Measurements from ENCODE around the gene WDR1.
A peak's percentile ranks its signal among the peaks of the same experiment; 100 is the strongest.

The WDR1 gene

DNA sequence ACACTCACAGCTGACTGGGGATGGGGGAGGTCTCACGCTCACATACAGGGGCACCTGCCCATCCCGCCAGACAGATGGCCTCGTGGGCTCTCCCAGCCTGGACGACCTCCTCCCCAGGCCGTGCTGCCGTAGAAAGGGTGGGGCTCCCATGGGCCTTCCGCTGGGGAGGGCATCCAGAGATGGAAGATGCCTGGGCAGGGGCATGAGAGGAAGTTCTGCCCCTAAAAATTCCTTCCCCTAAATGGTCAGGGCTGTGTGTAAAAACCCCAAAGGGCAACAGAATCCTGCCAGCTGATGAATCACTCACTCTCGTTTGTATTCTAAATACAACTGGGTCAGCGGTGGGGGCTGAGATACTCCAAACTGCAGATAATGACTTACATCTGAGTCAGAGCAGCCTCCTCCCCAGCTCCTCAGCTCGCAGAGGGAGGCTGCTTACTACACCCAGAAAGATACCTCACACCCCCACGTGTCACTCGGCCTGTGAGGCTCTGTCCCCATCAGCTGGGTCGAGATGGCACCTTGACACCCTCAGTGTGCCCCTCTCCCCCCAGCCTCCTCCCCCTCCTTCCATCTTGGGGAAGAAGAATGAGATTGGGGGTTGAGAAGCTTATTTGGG lies 10.1 kb downstream of the WDR1 start:
- Histone ChIP-seq H3K4me1 (peaks cover 94 to 100% (median 97%) of the 10 kb centered on the region in 10 experiments), H3K27ac (peak overlapping the region in 8 of 11 experiments; percentile 30 to 65 (median 37); a peak in 12 of 22 replicates), H3K4me3 (peak overlapping the region in 2 of 10 experiments; percentile 0 to 11; a peak in 1 of 20 replicates), H3K9me3 (replicated peaks in 1 of 11) (no peaks in the 10 kb centered on the region), H3K27me3 (no peaks in the 10 kb centered on the region), H3K4me2 (peak overlapping the region; percentile 60 to 97 (median 75)), H4K20me1 (peaks cover 99 to 100% (median 100%) of the 10 kb centered on the region in 11 experiments), H3K9ac (peak overlapping the region in 8 of 11 experiments; percentile 22 to 62 (median 40); a peak in 12 of 22 replicates), H3K36me3 (peaks cover 74 to 99% (median 93%) of the 10 kb centered on the region in 11 experiments)
- no peak for TF ChIP-seq Cebpa-rat (IDR thresholded peaks at IDR 0.05)

DNA sequence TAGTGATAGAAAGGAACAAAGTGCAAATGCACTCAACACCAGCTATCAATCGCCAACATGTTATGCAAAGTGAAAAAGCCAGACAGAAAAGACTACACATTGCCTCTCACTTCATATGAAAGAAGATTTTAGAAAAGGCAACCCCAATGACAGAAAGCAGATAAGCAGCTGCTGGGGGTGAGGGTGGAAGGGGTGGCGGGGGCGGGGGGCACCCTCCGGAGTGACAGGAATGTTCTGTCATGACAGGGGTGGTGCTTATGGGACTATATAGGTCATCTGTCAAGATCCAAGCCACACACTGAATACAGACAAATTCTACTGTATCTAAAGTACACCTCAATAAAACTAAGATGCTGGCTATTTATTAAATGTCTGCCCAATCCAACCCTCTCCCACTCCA lies 10.7 kb downstream of the WDR1 start:
- Histone ChIP-seq H3K36me3 (peaks cover 69 to 99% (median 91%) of the 10 kb centered on the region in 11 experiments), H3K4me1 (peaks cover 94 to 100% (median 97%) of the 10 kb centered on the region in 10 experiments), H3K9ac (peak overlapping the region in 1 of 11 experiments; percentile 22; a peak in 1 of 22 replicates), H3K27ac (peak overlapping the region in 3 of 11 experiments; percentile 42 to 65 (median 47); a peak in 5 of 22 replicates), H3K4me3 (no peak overlapping the region), H3K27me3 (no peaks in the 10 kb centered on the region), H4K20me1 (peaks cover 99 to 100% (median 100%) of the 10 kb centered on the region in 11 experiments), H3K9me3 (replicated peaks in 1 of 11) (no peaks in the 10 kb centered on the region), H3K4me2 (peak overlapping the region; percentile 60 to 97 (median 75); a peak in 21 of 22 replicates)
- TF ChIP-seq Cebpa-rat (IDR thresholded peaks at IDR 0.05): no peak

DNA sequence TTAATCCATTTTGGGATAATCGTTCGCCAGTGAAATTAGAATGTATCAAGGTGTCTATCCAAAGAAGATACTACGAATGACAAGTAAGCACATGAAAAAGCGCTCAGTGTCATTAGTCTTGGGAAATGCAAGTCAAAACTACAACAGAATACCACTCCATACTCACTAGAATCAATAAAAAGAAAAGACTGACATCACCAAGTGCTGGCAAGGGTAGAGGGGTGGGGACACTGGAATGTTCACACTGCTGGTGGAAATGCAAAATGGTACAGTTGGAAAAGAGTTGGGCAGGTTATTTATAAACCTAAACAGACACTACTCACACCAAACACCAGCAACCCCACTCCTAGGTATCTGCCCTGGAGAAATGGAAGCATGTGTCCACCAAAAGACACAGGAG lies 11.2 kb downstream of the WDR1 start:
- no peak overlapping the region for H3K4me3 ChIP-seq
- no peaks in the 10 kb centered on the region for H3K27me3 ChIP-seq
- H4K20me1 ChIP-seq: peaks cover 99 to 100% (median 100%) of the 10 kb centered on the region in 11 experiments
- peak overlapping the region in 2 of 11 experiments; percentile 41 to 57; a peak in 4 of 22 replicates for H3K9ac ChIP-seq
- no peaks in the 10 kb centered on the region for H3K9me3 ChIP-seq (replicated peaks in 1 of 11)
- no peak for TF ChIP-seq Cebpa-rat (IDR thresholded peaks at IDR 0.05)
- peaks cover 94 to 100% (median 97%) of the 10 kb centered on the region in 10 experiments for H3K4me1 ChIP-seq
- H3K4me2 ChIP-seq: peak overlapping the region; percentile 16 to 94 (median 38); a peak in 18 of 22 replicates
- peak overlapping the region in 1 of 11 experiments; percentile 14; a peak in 1 of 22 replicates for H3K27ac ChIP-seq
- peaks cover 65 to 99% (median 89%) of the 10 kb centered on the region in 11 experiments for H3K36me3 ChIP-seq

DNA sequence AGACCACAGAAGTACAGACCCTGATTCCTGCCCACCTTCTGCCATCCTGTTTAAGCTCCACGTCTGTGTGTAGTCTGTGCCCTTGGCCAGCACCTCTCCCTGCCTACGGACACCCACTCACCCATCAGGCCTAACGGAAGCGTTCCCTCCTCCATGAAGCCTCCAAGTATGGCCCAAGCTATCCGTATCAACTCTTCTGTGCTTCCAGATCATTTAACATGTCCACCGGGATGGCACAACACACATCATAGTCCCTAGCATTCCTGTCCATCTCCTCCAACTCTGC lies 11.7 kb downstream of the WDR1 start:
- peak overlapping the region; percentile 16 to 94 (median 38); a peak in 21 of 22 replicates for H3K4me2 ChIP-seq
- peak overlapping the region in 9 of 11 experiments; percentile 3 to 68 (median 41); a peak in 10 of 22 replicates for H3K9ac ChIP-seq
- H3K4me3 ChIP-seq: no peak overlapping the region
- TF ChIP-seq Cebpa-rat (IDR thresholded peaks at IDR 0.05): no peak
- H3K36me3 ChIP-seq: peaks cover 65 to 99% (median 89%) of the 10 kb centered on the region in 11 experiments
- no peaks in the 10 kb centered on the region for H3K9me3 ChIP-seq (replicated peaks in 1 of 11)
- H4K20me1 ChIP-seq: peaks cover 99 to 100% (median 100%) of the 10 kb centered on the region in 11 experiments
- no peaks in the 10 kb centered on the region for H3K27me3 ChIP-seq
- H3K27ac ChIP-seq: peak overlapping the region in 6 of 11 experiments; percentile 12 to 47 (median 29); a peak in 7 of 22 replicates
- H3K4me1 ChIP-seq: peaks cover 95 to 100% (median 97%) of the 10 kb centered on the region in 10 experiments

DNA sequence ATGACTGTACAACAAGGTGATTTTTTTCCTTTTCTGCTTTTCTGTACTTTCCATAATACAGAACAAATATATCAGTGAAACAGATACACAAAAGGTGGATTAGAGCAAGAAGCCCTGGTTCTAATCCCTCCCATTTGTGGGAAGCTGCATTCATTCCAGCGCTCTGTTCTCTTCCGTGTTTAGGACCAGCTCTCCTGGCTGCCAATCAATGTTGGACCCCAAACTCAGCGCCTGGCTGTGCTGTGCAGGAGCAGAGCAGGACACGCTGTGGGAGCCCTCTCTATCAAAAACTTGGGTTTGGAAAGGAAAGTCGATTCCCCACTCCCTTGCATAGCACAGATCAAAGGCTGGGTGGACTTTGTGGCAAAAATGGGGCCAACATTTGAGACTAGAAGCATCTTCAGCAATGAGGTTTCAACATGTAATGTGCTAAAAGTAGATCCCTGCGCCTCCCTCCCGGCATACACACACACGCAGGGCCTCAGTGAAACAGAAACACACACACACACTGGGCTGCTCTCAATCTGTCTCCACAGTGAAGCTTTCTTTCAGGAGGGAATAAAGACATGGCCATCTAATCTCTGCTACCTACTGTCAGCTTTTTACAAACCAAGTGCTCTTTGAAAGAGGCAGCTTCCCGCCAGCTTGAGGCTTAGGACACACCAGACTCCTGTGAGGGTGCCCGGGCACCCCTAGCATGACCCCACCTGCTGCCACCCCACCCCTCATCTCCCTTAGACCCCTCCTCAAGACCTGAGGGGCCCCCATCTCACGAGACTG lies 12.2 kb downstream of the WDR1 start:
- Histone ChIP-seq H3K36me3 (peaks cover 65 to 99% (median 89%) of the 10 kb centered on the region in 11 experiments), H3K9me3 (replicated peaks in 1 of 11) (no peaks in the 10 kb centered on the region), H3K27me3 (no peaks in the 10 kb centered on the region), H3K4me1 (peaks cover 96 to 100% (median 98%) of the 10 kb centered on the region in 10 experiments), H4K20me1 (peaks cover 99 to 100% (median 100%) of the 10 kb centered on the region in 11 experiments), H3K4me3 (no peak overlapping the region), H3K27ac (peak overlapping the region in 6 of 11 experiments; percentile 18 to 47 (median 29); a peak in 9 of 22 replicates), H3K4me2 (peak overlapping the region; percentile 16 to 94 (median 38); a peak in 21 of 22 replicates), H3K9ac (peak overlapping the region in 9 of 11 experiments; percentile 3 to 68 (median 41); a peak in 13 of 22 replicates)
- no peak for TF ChIP-seq Cebpa-rat (IDR thresholded peaks at IDR 0.05)

DNA sequence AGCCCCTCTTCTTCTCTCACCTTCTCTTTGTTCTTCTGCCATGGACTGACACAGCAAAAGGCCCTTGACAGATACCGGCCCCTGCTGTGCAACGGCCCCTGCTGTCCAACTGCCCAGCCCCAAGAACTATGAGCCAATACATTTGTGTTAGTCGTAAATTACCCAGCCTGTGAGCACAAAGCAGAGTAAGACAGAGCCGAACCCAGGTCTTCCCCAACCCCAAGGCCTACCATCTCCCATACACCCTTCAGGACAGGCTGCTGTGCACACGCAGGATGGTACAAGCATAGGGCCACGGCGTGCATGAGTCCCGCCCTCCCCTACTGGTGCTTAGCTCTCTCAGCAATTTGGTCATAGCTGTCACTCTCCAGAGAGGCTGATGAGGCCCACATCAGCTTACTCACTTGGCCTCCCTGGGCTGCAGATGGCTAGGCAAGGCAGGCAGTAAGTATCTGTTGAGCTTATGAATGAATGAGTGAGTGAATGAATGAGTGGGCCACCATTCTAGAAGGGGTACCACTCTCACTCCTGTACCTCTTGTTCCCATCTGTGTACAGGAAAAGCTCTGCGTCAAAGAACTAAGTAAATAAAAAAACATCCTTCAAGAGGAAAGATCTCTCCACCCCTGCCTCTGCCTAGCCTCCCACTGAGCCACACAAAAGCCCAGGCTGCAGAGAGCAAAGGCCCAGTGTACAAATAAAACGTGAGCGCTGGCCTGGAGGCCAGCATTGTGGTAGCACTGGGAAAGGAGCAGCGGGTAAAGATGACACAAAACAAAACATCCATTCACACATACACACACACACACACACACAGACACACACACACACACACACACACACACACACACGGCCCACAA lies 13.9 kb downstream of the WDR1 start:
- H4K20me1 ChIP-seq: peaks cover 91 to 100% (median 98%) of the 10 kb centered on the region in 11 experiments
- peaks cover 62 to 98% (median 87%) of the 10 kb centered on the region in 11 experiments for H3K36me3 ChIP-seq
- peak overlapping the region; percentile 75 to 97 (median 87) for H3K4me2 ChIP-seq
- no peaks in the 10 kb centered on the region for H3K27me3 ChIP-seq
- H3K9me3 ChIP-seq (replicated peaks in 1 of 11): no peaks in the 10 kb centered on the region
- H3K9ac ChIP-seq: peak overlapping the region in 8 of 11 experiments; percentile 8 to 65 (median 54); a peak in 8 of 22 replicates
- H3K4me3 ChIP-seq: no peak overlapping the region; a peak in 1 of 20 replicates
- peaks cover 95 to 100% (median 98%) of the 10 kb centered on the region in 10 experiments for H3K4me1 ChIP-seq
- H3K27ac ChIP-seq: peak overlapping the region in 3 of 11 experiments; percentile 51 to 71 (median 62); a peak in 5 of 22 replicates
- no peak for TF ChIP-seq Cebpa-rat (IDR thresholded peaks at IDR 0.05)

DNA sequence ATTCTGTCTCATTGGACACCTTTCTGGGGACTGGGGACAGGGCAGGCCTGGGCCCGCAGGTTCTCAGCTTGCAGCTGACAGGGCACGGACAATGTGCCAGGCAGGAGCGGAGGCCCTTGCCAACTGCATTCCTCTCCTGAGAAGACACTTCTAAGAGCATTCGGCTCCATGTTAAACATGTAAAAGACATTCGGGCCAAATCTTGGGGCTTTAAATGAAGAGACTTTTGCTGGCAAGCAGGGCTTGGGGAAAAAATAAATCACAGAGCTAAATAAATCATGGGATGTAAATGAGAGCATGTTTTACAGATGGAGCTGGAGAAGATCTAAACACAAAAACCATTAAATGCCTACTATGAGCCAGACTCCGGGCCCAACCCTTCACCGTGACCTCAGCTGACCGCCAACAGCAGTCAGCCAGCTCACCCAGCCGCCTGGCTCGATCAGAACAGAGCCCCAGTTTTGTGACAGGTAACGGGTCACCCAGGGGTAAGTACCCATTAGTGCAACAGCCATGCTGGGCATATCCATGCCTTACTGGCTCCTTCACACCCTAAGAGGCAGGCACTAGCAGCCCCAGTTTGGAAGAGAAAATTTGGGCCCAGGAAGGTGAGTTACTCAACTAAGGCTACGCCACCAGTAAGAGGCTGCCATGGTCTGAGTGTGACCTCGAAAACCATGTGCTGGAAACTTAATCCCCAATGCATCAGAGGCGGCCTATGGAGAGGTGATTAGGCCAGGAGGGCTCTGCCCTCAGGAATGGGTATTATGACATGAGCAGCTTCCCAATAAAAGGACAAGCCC lies 14.7 kb downstream of the WDR1 start:
- H3K9me3 ChIP-seq (replicated peaks in 1 of 11): no peaks in the 10 kb centered on the region
- peak overlapping the region; percentile 75 to 97 (median 87) for H3K4me2 ChIP-seq
- H3K27ac ChIP-seq: peak overlapping the region in 10 of 11 experiments; percentile 13 to 71 (median 56); a peak in 19 of 22 replicates
- peak overlapping the region; percentile 32 to 65 (median 60); a peak in 19 of 22 replicates for H3K9ac ChIP-seq
- no peaks in the 10 kb centered on the region for H3K27me3 ChIP-seq
- H3K4me3 ChIP-seq: peak overlapping the region in 3 of 10 experiments; percentile 1 to 31 (median 4); a peak in 3 of 20 replicates
- no peak for TF ChIP-seq Cebpa-rat (IDR thresholded peaks at IDR 0.05)
- H4K20me1 ChIP-seq: peaks cover 83 to 100% (median 98%) of the 10 kb centered on the region in 11 experiments
- H3K36me3 ChIP-seq: peaks cover 68 to 98% (median 87%) of the 10 kb centered on the region in 11 experiments
- peaks cover 95 to 100% (median 98%) of the 10 kb centered on the region in 10 experiments for H3K4me1 ChIP-seq

Data from BLaER1 treated with 17β-estradiol and CSF1 and Interleukin-3, amounts not matched to agents 10 nM and 100 nM (cell line).